Measurements from ENCODE around the gene FCHSD2.

DNA sequence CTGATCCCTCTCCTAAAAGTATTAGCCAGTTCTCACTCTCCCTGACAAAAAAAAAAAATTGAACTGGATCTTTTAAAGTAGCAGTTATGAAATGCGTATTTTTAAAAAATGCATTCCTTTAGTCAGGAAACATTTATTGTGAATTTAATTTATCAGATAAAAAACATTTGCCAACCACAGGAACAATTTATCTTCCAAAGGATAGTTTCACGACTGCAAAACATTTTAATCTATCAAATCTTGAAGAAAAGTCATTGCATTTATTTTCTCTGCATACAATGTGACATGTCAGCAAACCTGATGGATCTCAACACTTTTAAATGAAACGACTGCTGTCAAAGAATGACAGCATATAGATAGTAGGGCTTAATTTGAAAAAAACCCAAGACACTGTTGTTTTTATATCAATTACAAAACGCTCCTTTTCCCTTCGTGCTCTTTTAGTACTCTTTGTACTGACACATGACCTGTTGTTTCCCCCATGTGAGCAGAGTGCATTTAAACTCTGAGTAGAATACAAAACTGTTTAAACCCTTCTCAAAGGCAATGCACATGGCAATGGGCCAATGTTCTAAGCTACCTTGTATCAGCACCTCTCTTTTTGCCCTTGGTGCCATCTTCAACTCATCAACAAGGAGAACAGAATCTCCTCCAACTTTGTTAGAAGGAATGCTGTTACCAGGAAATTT is 220.9 kb downstream of the FCHSD2 start:
- TF ChIP-seq POLR2AphosphoS5 (IDR thresholded peaks at IDR 0.05; ENCODE audit: low read depth, low read length) (no peak), POLR2A (IDR thresholded peaks at IDR 0.05; ENCODE audit: low read depth, low read length) (no peak), SPI1 (IDR thresholded peaks at IDR 0.05; ENCODE audit: low read depth, low read length) (no peak), TAF1 (IDR thresholded peaks at IDR 0.05; ENCODE audit: low read depth, low read length) (no peak), POU2F2 (IDR thresholded peaks at IDR 0.05; ENCODE audit: low read depth, low read length) (no peak), PAX5 (IDR thresholded peaks at IDR 0.05; ENCODE audit: insufficient read depth, low read length, severe bottlenecking) (no peak)

All from GM12891 (cell line).